Measurements from ENCODE around the gene TTLL1.

Gene TTLL1

GRCh38 chr22:43088984-43089717 lies at the start of gene TTLL1:
Gene TTLL1 (minus strand): TSS chr22:43089391. CDS start chr22:43075586, 13,805 bp downstream.
- DNase-seq: peak; percentile 93

- no peak for DNase-seq
Measured at GRCh38 chr22:43136801-43137200, 47.6 kb upstream of the TTLL1 start.

- no peak for DNase-seq
Measured at GRCh38 chr22:43136255-43136654, 47.1 kb upstream of the TTLL1 start.

- no peak for DNase-seq
Measured at GRCh38 chr22:43135565-43135964, 46.4 kb upstream of the TTLL1 start.

- DNase-seq: no peak
Measured at GRCh38 chr22:43134553-43134952, 45.4 kb upstream of the TTLL1 start.

- DNase-seq: no peak
Measured at GRCh38 chr22:43133401-43133800, 44.2 kb upstream of the TTLL1 start.

GRCh38 chr22:43131773-43132501 lies 42.7 kb upstream of the TTLL1 start:
- no peak for DNase-seq

GRCh38 chr22:43129426-43130425 lies 40.5 kb upstream of the TTLL1 start:
- DNase-seq: no peak

- DNase-seq: no peak
Measured at GRCh38 chr22:43128928-43129424, 39.8 kb upstream of the TTLL1 start.

- DNase-seq: no peak
Measured at GRCh38 chr22:43128116-43128515, 38.9 kb upstream of the TTLL1 start.

GRCh38 chr22:43127166-43127908 lies 38.1 kb upstream of the TTLL1 start:
- DNase-seq: no peak

- no peak for DNase-seq
Measured at GRCh38 chr22:43126501-43127165, 37.4 kb upstream of the TTLL1 start.

- no peak for DNase-seq
Measured at GRCh38 chr22:43118953-43119458, 29.8 kb upstream of the TTLL1 start.

- DNase-seq: no peak
Measured at GRCh38 chr22:43118024-43118849, 29.0 kb upstream of the TTLL1 start.

GRCh38 chr22:43116932-43117331 lies 27.7 kb upstream of the TTLL1 start:
- no peak for DNase-seq

- DNase-seq: no peak
Measured at GRCh38 chr22:43114958-43115357, 25.8 kb upstream of the TTLL1 start.

GRCh38 chr22:43113526-43114251 lies 24.5 kb upstream of the TTLL1 start:
- no peak for DNase-seq

GRCh38 chr22:43110927-43111623 lies 21.9 kb upstream of the TTLL1 start:
- DNase-seq: no peak

GRCh38 chr22:43110444-43110926 lies 21.3 kb upstream of the TTLL1 start, which contains the start of gene BIK:
Gene BIK (plus strand): TSS chr22:43110750. CDS start chr22:43124023, 13,273 bp downstream.
- DNase-seq: peak; percentile 59

Measured in right forelimb (tissue), 1 donor.